ENCODE data around the gene ZNF397. TPM values are rescaled to one million over a fixed set of nuclear protein-coding genes. Genes with fewer than 3 reads are reported as not detected.
"Not testable (repeated sequence)": the region's sequence is repeated elsewhere in the genome, so short reads cannot be mapped to it uniquely, and the experiment has no call there.

The ZNF397 gene
- polyA plus RNA-seq, 1 donor from 2014 or later, result 58.7 TPM

DNA sequence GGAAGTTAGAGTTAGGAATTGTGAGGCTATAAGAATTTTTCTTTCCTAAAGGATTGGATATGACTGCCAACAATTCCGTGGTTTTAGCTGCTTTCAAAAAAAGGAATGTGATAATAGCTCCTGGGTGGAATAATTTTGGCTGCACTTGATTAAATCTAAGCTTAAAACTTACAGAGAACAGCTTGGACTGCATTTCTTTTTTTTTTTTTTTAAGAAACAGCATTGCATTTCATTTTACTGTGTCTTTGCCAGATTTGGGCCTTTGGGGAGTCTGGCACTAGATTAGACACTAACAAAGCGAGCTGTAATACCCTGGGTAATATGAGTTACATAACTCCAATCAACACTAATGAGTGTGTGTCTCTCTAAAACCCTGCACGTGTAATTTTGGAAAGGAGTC is 37.8 kb upstream of the ZNF397 start (continued):
- TF ChIP-seq, protein P1, sequence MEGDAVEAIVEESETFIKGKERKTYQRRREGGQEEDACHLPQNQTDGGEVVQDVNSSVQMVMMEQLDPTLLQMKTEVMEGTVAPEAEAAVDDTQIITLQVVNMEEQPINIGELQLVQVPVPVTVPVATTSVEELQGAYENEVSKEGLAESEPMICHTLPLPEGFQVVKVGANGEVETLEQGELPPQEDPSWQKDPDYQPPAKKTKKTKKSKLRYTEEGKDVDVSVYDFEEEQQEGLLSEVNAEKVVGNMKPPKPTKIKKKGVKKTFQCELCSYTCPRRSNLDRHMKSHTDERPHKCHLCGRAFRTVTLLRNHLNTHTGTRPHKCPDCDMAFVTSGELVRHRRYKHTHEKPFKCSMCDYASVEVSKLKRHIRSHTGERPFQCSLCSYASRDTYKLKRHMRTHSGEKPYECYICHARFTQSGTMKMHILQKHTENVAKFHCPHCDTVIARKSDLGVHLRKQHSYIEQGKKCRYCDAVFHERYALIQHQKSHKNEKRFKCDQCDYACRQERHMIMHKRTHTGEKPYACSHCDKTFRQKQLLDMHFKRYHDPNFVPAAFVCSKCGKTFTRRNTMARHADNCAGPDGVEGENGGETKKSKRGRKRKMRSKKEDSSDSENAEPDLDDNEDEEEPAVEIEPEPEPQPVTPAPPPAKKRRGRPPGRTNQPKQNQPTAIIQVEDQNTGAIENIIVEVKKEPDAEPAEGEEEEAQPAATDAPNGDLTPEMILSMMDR (IDR thresholded peaks at IDR 0.05; ENCODE audit: poor library complexity, severe bottlenecking), result no peak

GRCh38 chr18:35205199-35205712 is 35.6 kb upstream of the ZNF397 start:
- no peak overlapping the region for H3K27ac ChIP-seq (ENCODE audit: low read length)
- no peaks in the 10 kb centered on the region for H3K27me3 ChIP-seq (ENCODE audit: insufficient read depth, low read depth, low read length)
- no peak overlapping the region for H2AFZ ChIP-seq (ENCODE audit: low read depth, low read length)
- no peaks in the 10 kb centered on the region for H3K9me2 ChIP-seq (ENCODE audit: insufficient read depth, low read length)
- H3K79me2 ChIP-seq (replicated peaks; ENCODE audit: insufficient read depth, low read length), result no peaks in the 10 kb centered on the region
- no peaks in the 10 kb centered on the region for H4K20me1 ChIP-seq (ENCODE audit: insufficient read depth)
- H3K4me3 ChIP-seq (ENCODE audit: low read length), result no peak overlapping the region
- no peak overlapping the region for H3K4me2 ChIP-seq (ENCODE audit: low read length)
- no peak overlapping the region for H3K9ac ChIP-seq (ENCODE audit: low read length)
- no peaks in the 10 kb centered on the region for H3K36me3 ChIP-seq (ENCODE audit: insufficient read depth, low read length)
- H3K9me3 ChIP-seq (ENCODE audit: low read length), result no peaks in the 10 kb centered on the region
- H3F3A ChIP-seq (ENCODE audit: insufficient read depth, low read length, poor library complexity, severe bottlenecking), result no peaks in the 10 kb centered on the region
- TF ChIP-seq, protein P2, sequence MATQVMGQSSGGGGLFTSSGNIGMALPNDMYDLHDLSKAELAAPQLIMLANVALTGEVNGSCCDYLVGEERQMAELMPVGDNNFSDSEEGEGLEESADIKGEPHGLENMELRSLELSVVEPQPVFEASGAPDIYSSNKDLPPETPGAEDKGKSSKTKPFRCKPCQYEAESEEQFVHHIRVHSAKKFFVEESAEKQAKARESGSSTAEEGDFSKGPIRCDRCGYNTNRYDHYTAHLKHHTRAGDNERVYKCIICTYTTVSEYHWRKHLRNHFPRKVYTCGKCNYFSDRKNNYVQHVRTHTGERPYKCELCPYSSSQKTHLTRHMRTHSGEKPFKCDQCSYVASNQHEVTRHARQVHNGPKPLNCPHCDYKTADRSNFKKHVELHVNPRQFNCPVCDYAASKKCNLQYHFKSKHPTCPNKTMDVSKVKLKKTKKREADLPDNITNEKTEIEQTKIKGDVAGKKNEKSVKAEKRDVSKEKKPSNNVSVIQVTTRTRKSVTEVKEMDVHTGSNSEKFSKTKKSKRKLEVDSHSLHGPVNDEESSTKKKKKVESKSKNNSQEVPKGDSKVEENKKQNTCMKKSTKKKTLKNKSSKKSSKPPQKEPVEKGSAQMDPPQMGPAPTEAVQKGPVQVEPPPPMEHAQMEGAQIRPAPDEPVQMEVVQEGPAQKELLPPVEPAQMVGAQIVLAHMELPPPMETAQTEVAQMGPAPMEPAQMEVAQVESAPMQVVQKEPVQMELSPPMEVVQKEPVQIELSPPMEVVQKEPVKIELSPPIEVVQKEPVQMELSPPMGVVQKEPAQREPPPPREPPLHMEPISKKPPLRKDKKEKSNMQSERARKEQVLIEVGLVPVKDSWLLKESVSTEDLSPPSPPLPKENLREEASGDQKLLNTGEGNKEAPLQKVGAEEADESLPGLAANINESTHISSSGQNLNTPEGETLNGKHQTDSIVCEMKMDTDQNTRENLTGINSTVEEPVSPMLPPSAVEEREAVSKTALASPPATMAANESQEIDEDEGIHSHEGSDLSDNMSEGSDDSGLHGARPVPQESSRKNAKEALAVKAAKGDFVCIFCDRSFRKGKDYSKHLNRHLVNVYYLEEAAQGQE (IDR thresholded peaks at IDR 0.05; ENCODE audit: borderline replicate concordance), result no peak
- TF ChIP-seq POLR2AphosphoS5 (IDR thresholded peaks at IDR 0.05), result no peak
- TF ChIP-seq RAD21 (conservative IDR thresholded peaks at IDR 0.05), result no peak
- no peak for TF ChIP-seq EP300 (conservative IDR thresholded peaks at IDR 0.05; ENCODE audit: poor library complexity, severe bottlenecking)
- TF ChIP-seq MXI1 (conservative IDR thresholded peaks at IDR 0.05; ENCODE audit: poor library complexity, severe bottlenecking), result no peak
- no peak for TF ChIP-seq EZH2 (IDR thresholded peaks at IDR 0.05; ENCODE audit: borderline replicate concordance, insufficient read depth, low read length, poor library complexity, severe bottlenecking)
- TF ChIP-seq, protein P1 (IDR thresholded peaks at IDR 0.05; ENCODE audit: poor library complexity, severe bottlenecking), result no peak
- no peak for TF ChIP-seq TAF1 (IDR thresholded peaks at IDR 0.05; ENCODE audit: low read depth)
- TF ChIP-seq SMC3 (conservative IDR thresholded peaks at IDR 0.05; ENCODE audit: poor library complexity), result no peak

DNA sequence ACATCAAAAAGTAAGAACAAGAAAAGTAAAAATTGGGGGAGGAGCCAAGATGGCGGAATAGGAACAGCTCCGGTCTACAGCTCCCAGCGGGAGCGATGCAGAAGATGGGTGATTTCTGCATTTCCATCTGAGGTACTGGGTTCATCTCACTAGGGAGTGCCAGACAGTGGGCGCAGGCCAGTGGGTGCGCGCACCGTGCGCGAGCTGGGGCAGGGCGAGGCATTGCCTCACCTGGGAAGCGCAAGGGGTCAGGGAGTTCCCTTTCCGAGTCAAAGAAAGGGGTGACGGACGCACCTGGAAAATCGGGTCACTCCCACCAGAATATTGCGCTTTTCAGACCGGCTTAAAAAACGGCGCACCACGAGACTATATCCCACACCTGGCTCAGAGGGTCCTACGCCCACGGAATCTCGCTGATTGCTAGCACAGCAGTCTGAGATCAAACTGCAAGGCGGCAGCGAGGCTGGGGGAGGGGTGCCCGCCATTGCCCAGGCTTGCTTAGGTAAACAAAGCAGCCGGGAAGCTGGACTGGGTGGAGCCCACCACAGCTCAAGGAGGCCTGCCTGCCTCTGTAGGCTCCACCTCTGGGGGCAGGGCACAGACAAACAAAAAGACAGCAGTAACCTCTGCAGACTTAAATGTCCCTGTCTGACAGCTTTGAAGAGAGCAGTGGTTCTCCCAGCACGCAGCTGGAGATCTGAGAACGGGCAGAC is 34.9 kb upstream of the ZNF397 start:
- not testable (repeated sequence) for H3K9me3 ChIP-seq (ENCODE audit: low read length); H2AFZ ChIP-seq (ENCODE audit: low read depth, low read length); H3K27me3 ChIP-seq (ENCODE audit: insufficient read depth, low read depth, low read length); H3K79me2 ChIP-seq (replicated peaks; ENCODE audit: insufficient read depth, low read length); H4K20me1 ChIP-seq (ENCODE audit: insufficient read depth); H3K4me3 ChIP-seq (ENCODE audit: low read length); H3K9ac ChIP-seq (ENCODE audit: low read length); H3K9me2 ChIP-seq (ENCODE audit: insufficient read depth, low read length); H3F3A ChIP-seq (ENCODE audit: insufficient read depth, low read length, poor library complexity, severe bottlenecking); H3K36me3 ChIP-seq (ENCODE audit: insufficient read depth, low read length); H3K4me2 ChIP-seq (ENCODE audit: low read length); H3K27ac ChIP-seq (ENCODE audit: low read length)

Data from neural cell (in vitro differentiated cells).